Smooth muscle cell (in vitro differentiated cells): ENCODE data around the gene LAMC3. TPM values are rescaled to one million over a fixed set of nuclear protein-coding genes. Genes with fewer than 3 reads are reported as not detected.
A peak's percentile ranks its signal among the peaks of the same experiment; 100 is the strongest.

Experiments used
- DNase-seq: peaks from one replicate; lab custom pipeline; 2025; ENCODE audit not compliant: unreplicated experiment; lab: John Stamatoyannopoulos, UW
- H2AFZ ChIP-seq: fragments of 200-600 bp; sonication (generic); 2 replicates; pipeline ENCODE4 v1.6.0; 2016; ENCODE audit warnings: antibody characterized with exemption, low read depth, mild to moderate bottlenecking
- H3F3A ChIP-seq: fragments of 200-600 bp; sonication (generic); 2 replicates; pipeline ENCODE4 v1.6.0; 2017; ENCODE audit warnings: antibody characterized with exemption, low read depth
- H3K27ac ChIP-seq: fragments of 200-600 bp; sonication (generic); 2 replicates; pipeline ENCODE4 v1.5.1; 2016; ENCODE audit warnings: low read depth, mild to moderate bottlenecking
- H3K27me3 ChIP-seq: fragments of 200-600 bp; sonication (generic); 2 replicates; pipeline ENCODE4 v1.6.1; 2016; ENCODE audit warnings: low read depth, mild to moderate bottlenecking
- H3K36me3 ChIP-seq: fragments of 200-600 bp; sonication (generic); 2 replicates; pipeline ENCODE4 v1.5.1; 2016; ENCODE audit warnings: low read depth
- H3K4me1 ChIP-seq: fragments of 200-600 bp; sonication (generic); 2 replicates; pipeline ENCODE4 v1.5.1; 2016; ENCODE audit warnings: low read depth
- H3K4me2 ChIP-seq: fragments of 200-600 bp; sonication (generic); 2 replicates; pipeline ENCODE4 v1.6.0; 2016; ENCODE audit warnings: mild to moderate bottlenecking
- H3K4me3 ChIP-seq: fragments of 200-600 bp; sonication (generic); 2 replicates; pipeline ENCODE4 v1.5.1; 2016; ENCODE audit warnings: mild to moderate bottlenecking
- H3K79me2 ChIP-seq: fragments of 200-600 bp; sonication (generic); 2 replicates; pipeline ENCODE4 v1.6.0; 2016; ENCODE audit warnings: low read depth, mild to moderate bottlenecking
- H3K9ac ChIP-seq: fragments of 200-600 bp; sonication (generic); 2 replicates; pipeline ENCODE4 v1.6.0; 2016; ENCODE audit warnings: low read depth
- H3K9me3 ChIP-seq: fragments of 200-600 bp; sonication (generic); replicated peaks from 2 replicates; pipeline ENCODE4 v1.5.1; 2016; ENCODE audit warnings: low read depth
- H4K20me1 ChIP-seq: fragments of 200-600 bp; sonication (generic); 2 replicates; pipeline ENCODE4 v1.6.0; 2016; ENCODE audit warnings: low read depth
- CTCF ChIP-seq: fragments of 200-600 bp; sonication (generic); IDR thresholded peaks from 2 replicates; pipeline ENCODE4 v1.5.1; 2017; ENCODE audit warnings: borderline replicate concordance, mild to moderate bottlenecking, antibody characterized with exemption; ENCODE audit not compliant: insufficient read depth, poor library complexity, severe bottlenecking
- WGBS: methylation state at CpG from one replicate; pipeline ENCODE4 v1.1.7; 2016; ENCODE audit warnings: low lambda C conversion rate; 5-methylcytosine and 5-hydroxymethylcytosine counted together
- polyA plus RNA-seq: library from polyadenylated mRNA; unstranded; fragments of >200 nt; fragmentation: Nextera tagmentation; extraction: Ambion mirVana; gene quantifications from 2 replicates; pipeline ENCODE4 v1.2.1, GENCODE V29; 2016
- total RNA-seq: library from RNA; depleted of rRNA; stranded (reverse); fragments of >200 nt; gene quantifications from 2 replicates; pipeline ENCODE4 v1.2.3, GENCODE V29; 2014

Gene LAMC3
- total and polyA plus RNA-seq, 2 experiments from 2014 or later: 21.3 to 72.0 TPM

- Histone ChIP-seq H3K4me2 (peak overlapping the region; percentile 47), H3K9ac (no peak overlapping the region)
- DNase-seq: peak; percentile 28
Observed at GRCh38 chr9:131046581-131047202, 37.7 kb downstream of the LAMC3 start.

GRCh38 chr9:131048332-131048731, 39.4 kb downstream of the LAMC3 start:
- H3F3A ChIP-seq: peaks cover 10% of the 10 kb centered on the region
- H3K27ac ChIP-seq: no peak overlapping the region
- no peak overlapping the region for H3K4me2 ChIP-seq
- peaks cover 3% of the 10 kb centered on the region for H3K4me1 ChIP-seq
- TF ChIP-seq CTCF: no peak
- WGBS: 73% methylated on average over 6 of the region's 6 CpGs
- H3K4me3 ChIP-seq: no peak overlapping the region
- no peaks in the 10 kb centered on the region for H3K36me3 ChIP-seq
- H3K79me2 ChIP-seq: no peaks in the 10 kb centered on the region
- H3K9ac ChIP-seq: no peak overlapping the region
- H4K20me1 ChIP-seq: no peaks in the 10 kb centered on the region
- no peaks in the 10 kb centered on the region for H3K9me3 ChIP-seq
- DNase-seq: no peak
- H3K27me3 ChIP-seq: no peaks in the 10 kb centered on the region
- H2AFZ ChIP-seq: no peak overlapping the region

More at GRCh38 chr9:131046581-131047202, 37.7 kb downstream of the LAMC3 start:
- no peaks in the 10 kb centered on the region for H3K79me2 ChIP-seq
- TF ChIP-seq CTCF: peak; percentile 99
- peaks cover 4% of the 10 kb centered on the region for H3K4me1 ChIP-seq
- no peak overlapping the region for H3K27ac ChIP-seq
- no peaks in the 10 kb centered on the region for H3K36me3 ChIP-seq
- H4K20me1 ChIP-seq: no peaks in the 10 kb centered on the region
- H2AFZ ChIP-seq: no peak overlapping the region
- H3F3A ChIP-seq: peaks cover 15% of the 10 kb centered on the region
- H3K27me3 ChIP-seq: no peaks in the 10 kb centered on the region
- WGBS: 28% methylated on average over 35 of the region's 35 CpGs
- no peak overlapping the region for H3K4me3 ChIP-seq
- H3K9me3 ChIP-seq: no peaks in the 10 kb centered on the region

GRCh38 chr9:131048820-131049219, 39.8 kb downstream of the LAMC3 start:
- 93% methylated on average over 8 of the region's 8 CpGs for WGBS
- H3K36me3 ChIP-seq: no peaks in the 10 kb centered on the region

More at GRCh38 chr9:131048820-131049219, 39.8 kb downstream of the LAMC3 start:
- Histone ChIP-seq H4K20me1 (no peaks in the 10 kb centered on the region), H3K79me2 (no peaks in the 10 kb centered on the region), H3K27me3 (no peaks in the 10 kb centered on the region), H2AFZ (no peak overlapping the region), H3F3A (peaks cover 8% of the 10 kb centered on the region), H3K27ac (no peak overlapping the region), H3K4me1 (no peaks in the 10 kb centered on the region), H3K9me3 (no peaks in the 10 kb centered on the region), H3K4me3 (no peak overlapping the region), H3K9ac (no peak overlapping the region), H3K4me2 (no peak overlapping the region)
- DNase-seq: no peak
- no peak for TF ChIP-seq CTCF
